Mononuclear cell (primary cell): Measurements from ENCODE around the gene TXNRD3. TPM values are rescaled to one million over a fixed set of nuclear protein-coding genes. Genes with fewer than 3 reads are reported as not detected.
"Not testable (repeated sequence)": the region's sequence is repeated elsewhere in the genome, so short reads cannot be mapped to it uniquely, and the experiment has no call there.

Experiments
- H3K27me3 ChIP-seq: 2 replicates; pipeline ENCODE4 v1.6.0; 2011; ENCODE audit warnings: low read length, control low read depth; ENCODE audit not compliant: insufficient read depth
- H3K4me1 ChIP-seq: 2 replicates; pipeline ENCODE4 v1.5.1; 2011; ENCODE audit warnings: mild to moderate bottlenecking, low read length, control low read depth; ENCODE audit not compliant: insufficient read depth
- H3K4me3 ChIP-seq: 2 replicates; pipeline ENCODE4 v1.5.1; 2011; ENCODE audit warnings: mild to moderate bottlenecking, low read length, moderate library complexity
- H3K9me3 ChIP-seq: 2 replicates; pipeline ENCODE4 v1.5.1; 2011; ENCODE audit warnings: low read depth, mild to moderate bottlenecking, control low read depth, low read length
- total RNA-seq: library from RNA; depleted of rRNA; stranded (reverse); fragments of >200 nt; gene quantifications from one replicate; pipeline ENCODE4 v1.2.3, GENCODE V29; 2012

Gene TXNRD3
- total RNA-seq, 1 donor = 1.4 TPM

DNA sequence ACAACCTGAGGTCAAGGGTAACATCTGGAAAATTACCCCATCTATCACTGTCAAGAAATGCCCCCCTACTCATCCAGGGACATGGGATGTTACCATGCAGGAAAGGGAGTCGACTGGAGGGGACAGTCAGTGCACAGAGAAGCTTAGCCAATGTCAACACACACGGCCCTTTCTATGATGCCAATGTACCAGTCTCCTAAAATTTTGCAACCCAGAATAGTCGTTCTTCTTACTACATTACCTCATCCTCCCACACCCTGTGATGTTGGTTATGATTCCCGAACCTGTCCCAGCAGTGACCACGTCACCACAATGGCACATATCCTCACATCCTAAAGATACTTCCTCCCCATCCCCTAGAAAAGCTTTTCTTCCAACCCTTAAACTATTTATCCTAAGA lies 20.1 kb downstream of the TXNRD3 start:
- Histone ChIP-seq H3K27me3 (no peaks in the 10 kb centered on the region), H3K4me1 (no peaks in the 10 kb centered on the region), H3K4me3 (no peak overlapping the region), H3K9me3 (no peaks in the 10 kb centered on the region)

GRCh38 chr3:126630020-126630419 lies 24.9 kb downstream of the TXNRD3 start:
- H3K4me3 ChIP-seq = no peak overlapping the region
- no peaks in the 10 kb centered on the region for H3K4me1 ChIP-seq
- H3K9me3 ChIP-seq = no peaks in the 10 kb centered on the region
- H3K27me3 ChIP-seq = no peaks in the 10 kb centered on the region

GRCh38 chr3:126625735-126626134 lies 29.2 kb downstream of the TXNRD3 start:
- not testable (repeated sequence) for H3K4me3 ChIP-seq

GRCh38 chr3:126622694-126623093 lies 32.2 kb downstream of the TXNRD3 start:
- Histone ChIP-seq H3K27me3 (no peaks in the 10 kb centered on the region), H3K4me3 (no peak overlapping the region), H3K9me3 (no peaks in the 10 kb centered on the region), H3K4me1 (no peaks in the 10 kb centered on the region)

More at GRCh38 chr3:126625735-126626134, 29.2 kb downstream of the TXNRD3 start:
- H3K27me3 ChIP-seq, H3K4me1 ChIP-seq, H3K9me3 ChIP-seq: not testable (repeated sequence)

GRCh38 chr3:126621627-126622345 lies 33.1 kb downstream of the TXNRD3 start:
- no peaks in the 10 kb centered on the region for H3K9me3 ChIP-seq
- no peaks in the 10 kb centered on the region for H3K4me1 ChIP-seq
- no peaks in the 10 kb centered on the region for H3K27me3 ChIP-seq
- H3K4me3 ChIP-seq = no peak overlapping the region

DNA sequence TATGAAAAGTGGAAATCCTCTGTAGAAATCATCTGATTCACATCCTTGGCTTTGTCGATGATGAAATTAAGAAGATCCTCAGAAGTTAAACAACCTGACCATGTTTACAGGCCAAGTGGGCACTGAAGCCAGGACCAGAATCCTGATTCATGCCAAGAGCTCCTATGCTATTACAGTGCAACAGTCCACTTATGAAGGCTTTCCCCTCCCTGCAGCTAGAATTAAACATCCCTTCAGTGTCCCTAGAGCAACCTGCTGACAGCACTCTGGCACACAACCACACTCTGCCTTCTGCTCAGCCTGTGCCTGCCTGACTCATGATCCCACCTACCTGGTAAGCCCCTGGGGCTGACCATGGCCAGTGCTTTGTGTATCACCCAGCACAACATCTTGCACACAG lies 33.8 kb downstream of the TXNRD3 start:
- no peaks in the 10 kb centered on the region for H3K27me3 ChIP-seq
- no peaks in the 10 kb centered on the region for H3K4me1 ChIP-seq
- H3K4me3 ChIP-seq = no peak overlapping the region
- H3K9me3 ChIP-seq = no peaks in the 10 kb centered on the region

DNA sequence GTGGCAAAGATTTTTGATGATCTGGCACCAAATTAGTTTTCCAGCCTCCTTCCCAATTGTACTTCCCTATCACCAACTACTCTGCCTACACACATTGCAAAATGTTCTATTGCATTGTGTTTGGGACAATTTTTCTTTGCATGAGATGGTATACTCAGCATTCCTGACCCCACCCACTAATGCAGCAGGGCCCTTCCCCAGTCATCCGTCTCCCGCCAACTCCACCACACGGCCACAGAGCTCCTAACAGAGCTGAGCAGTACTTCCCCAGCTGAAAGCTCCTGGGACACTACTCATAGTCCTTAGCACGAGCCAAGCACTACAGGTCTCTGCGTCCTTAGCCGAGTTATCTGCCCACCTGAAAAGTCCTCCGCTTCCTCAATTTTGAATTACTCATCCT lies 34.2 kb downstream of the TXNRD3 start:
- Histone ChIP-seq H3K4me3 (no peak overlapping the region), H3K27me3 (no peaks in the 10 kb centered on the region), H3K9me3 (no peaks in the 10 kb centered on the region), H3K4me1 (no peaks in the 10 kb centered on the region)

- Histone ChIP-seq H3K4me1 (no peaks in the 10 kb centered on the region), H3K27me3 (no peaks in the 10 kb centered on the region), H3K9me3 (no peaks in the 10 kb centered on the region), H3K4me3 (no peak overlapping the region)
Observed at GRCh38 chr3:126618760-126619159, 36.2 kb downstream of the TXNRD3 start.

DNA sequence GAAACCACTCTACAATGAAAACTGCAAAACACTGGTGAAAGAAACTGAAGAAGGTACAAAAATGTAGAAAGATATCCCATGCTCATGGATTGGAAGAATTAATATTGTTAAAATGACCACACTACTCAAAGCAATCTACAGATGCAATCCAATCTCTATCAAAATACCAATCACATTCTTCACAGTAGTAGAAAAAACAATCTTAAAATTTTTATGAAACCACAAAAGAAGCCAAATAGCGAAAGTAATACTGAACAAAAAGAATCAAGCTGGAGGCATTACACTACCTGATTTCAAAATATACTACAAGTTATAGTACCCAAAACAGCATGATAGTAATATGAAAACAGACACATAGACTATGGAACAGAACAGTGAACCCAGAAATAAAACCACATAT lies 36.9 kb downstream of the TXNRD3 start:
- Histone ChIP-seq H3K9me3 (no peaks in the 10 kb centered on the region), H3K4me1 (no peaks in the 10 kb centered on the region), H3K27me3 (no peaks in the 10 kb centered on the region), H3K4me3 (no peak overlapping the region)

DNA sequence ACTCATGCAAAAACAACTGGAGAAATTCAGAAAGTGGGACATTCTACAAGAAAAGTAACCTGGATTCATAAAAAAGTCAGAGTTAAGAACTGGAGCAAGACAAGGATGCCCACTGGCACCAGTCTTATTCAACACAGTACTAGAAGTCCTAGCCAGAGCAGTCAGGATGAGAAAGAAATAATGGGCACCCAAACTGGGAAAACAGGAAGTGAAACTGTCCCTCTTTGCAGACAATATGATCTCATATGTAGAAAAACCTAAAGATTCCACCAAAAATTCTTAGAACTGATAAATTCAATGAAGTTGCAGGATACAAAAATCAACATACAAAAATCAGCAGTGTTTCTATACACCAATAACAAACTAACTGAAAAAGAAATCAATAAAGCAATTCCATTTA lies 37.4 kb downstream of the TXNRD3 start:
- Histone ChIP-seq H3K4me3 (no peak overlapping the region), H3K4me1 (no peaks in the 10 kb centered on the region), H3K9me3 (no peaks in the 10 kb centered on the region), H3K27me3 (no peaks in the 10 kb centered on the region)

DNA sequence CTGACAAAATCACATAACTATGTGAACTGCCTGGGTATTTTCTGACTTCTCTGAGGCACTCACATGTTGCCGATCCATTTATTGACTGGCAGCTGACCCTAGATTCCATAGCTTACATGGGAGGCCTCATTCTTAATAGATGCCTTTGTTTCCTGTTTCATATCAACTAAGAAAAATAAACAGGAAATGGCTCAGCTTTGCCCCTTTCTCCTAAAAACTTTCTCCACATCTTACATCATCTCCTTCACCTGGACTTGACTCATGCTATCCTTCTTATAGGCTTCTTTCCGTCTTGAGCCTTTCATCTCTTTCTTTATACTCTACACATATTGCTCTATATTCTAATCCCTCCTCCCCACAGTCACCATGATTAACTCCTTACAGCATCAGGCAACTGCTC lies 38.0 kb downstream of the TXNRD3 start:
- Histone ChIP-seq H3K4me3 (no peak overlapping the region), H3K9me3 (no peaks in the 10 kb centered on the region), H3K4me1 (no peaks in the 10 kb centered on the region), H3K27me3 (no peaks in the 10 kb centered on the region)

DNA sequence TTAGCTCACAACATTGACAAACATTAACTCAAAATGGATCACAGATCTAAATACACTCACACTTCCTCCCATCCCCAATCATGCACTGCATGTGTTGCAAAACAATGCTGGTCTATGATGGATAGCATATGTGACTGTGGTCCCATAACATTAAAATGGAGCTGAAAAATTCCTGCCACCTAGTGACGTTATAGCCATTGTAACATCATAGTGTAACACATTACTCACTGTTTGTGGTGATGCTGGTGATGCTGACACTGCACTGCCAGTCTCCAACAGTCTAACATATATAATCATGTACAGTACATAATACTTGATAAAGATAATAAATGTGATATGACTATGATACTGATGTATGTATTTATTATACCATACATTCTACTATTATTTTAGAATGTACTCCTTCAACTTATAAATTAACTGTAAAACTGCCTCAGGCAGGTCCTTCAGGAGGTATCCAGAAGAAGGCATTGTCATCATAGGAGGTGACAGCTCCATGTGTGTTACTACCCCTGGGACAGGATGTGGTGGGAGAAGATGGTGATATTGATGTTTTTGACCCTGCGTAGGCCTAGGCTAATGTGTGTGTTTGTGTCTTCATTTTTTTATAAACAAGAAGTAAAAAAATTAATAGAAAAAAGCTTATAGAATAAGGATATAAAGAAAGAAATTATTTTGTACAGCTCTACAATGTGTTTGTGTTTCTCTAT lies 41.3 kb downstream of the TXNRD3 start:
- Histone ChIP-seq H3K4me1 (no peaks in the 10 kb centered on the region), H3K4me3 (no peak overlapping the region), H3K9me3 (no peaks in the 10 kb centered on the region), H3K27me3 (no peaks in the 10 kb centered on the region)

DNA sequence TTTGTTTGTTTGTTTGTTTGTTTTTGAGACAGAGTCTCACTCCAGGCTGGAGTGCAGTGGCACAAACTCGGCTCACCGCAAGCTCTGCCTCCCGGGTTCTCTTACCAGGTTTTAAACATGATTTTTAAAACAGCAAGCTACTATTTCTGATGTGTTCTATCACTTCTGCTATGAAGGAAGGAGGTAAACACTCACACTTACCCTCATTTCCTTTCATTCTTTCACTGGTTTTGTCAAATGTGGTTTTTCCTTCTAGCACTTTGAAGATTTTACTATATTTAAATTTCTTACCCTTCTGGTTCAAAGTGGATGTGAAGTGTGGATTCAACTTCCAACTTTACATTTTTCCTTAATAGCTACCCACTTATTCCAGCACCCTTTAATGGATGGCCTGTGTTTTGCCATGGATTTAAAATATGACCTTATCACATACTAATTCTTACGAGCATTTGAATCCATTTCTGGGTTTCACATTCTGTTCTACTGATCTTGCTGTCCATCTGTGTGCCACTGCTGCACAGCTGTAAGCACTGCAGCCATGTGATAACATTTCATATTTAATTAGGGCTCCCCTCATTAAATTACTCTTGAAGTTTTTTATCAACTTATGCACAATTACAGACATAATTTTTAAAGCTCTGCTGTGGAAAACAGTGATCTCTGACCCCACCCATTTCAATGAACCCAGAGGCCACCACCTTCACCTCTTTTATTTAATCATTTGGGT lies 42.3 kb downstream of the TXNRD3 start:
- Histone ChIP-seq H3K27me3 (no peaks in the 10 kb centered on the region), H3K9me3 (no peaks in the 10 kb centered on the region), H3K4me1 (peaks cover 1% of the 10 kb centered on the region), H3K4me3 (no peak overlapping the region)

GRCh38 chr3:126609909-126610308 lies 45.0 kb downstream of the TXNRD3 start:
- Histone ChIP-seq H3K9me3 (no peaks in the 10 kb centered on the region), H3K27me3 (no peaks in the 10 kb centered on the region), H3K4me3 (no peak overlapping the region), H3K4me1 (peaks cover 7% of the 10 kb centered on the region)

DNA sequence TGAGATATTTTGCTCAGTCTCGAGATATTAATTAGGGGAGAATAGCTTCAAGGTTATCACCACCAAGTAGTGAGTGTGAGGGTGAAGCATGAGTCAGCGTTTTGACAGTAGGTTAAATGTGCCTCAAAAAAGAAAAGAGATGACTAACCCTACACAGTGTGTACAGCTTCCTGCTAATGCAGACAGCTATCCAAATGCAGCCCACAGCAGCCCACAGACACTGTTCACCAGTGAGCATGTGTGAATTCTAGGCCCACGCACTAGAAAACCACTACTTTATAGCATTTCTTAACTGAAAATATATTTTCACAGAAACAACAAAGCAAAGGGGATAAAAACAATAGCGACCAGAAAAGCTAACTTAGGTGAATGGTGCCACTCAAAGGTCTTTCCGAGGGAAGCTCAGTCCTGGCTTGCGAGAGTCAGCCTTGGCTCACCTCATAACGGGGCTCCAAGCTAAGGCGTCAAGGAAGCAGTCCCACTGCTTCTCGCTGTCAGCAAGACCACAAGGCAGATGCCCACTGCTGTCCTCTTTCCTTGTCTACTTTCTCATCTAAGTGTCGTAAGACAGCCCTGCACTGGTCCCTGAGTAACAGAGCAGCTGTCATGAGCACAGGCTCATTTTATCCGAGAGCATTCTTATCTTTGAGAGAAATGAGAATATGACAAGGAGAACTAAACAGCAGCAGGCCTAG lies 47.6 kb downstream of the TXNRD3 start:
- no peaks in the 10 kb centered on the region for H3K9me3 ChIP-seq
- H3K4me1 ChIP-seq = peaks cover 7% of the 10 kb centered on the region
- no peak overlapping the region for H3K4me3 ChIP-seq
- no peaks in the 10 kb centered on the region for H3K27me3 ChIP-seq
